ENCODE results near the gene APRT.
A peak's percentile ranks its signal among the peaks of the same experiment; 100 is the strongest.

The APRT gene

GRCh38 chr16:88810166-88810911 lies 1.4 kb downstream of the APRT start:
- Histone ChIP-seq H3K27me3 (ENCODE audit: insufficient read depth, low read length, poor library complexity) (no peaks in the 10 kb centered on the region), H3K18ac (ENCODE audit: low read length) (no peak overlapping the region), H3K4ac (ENCODE audit: low read depth, low read length) (no peak overlapping the region), H3K9ac (ENCODE audit: low read length) (peak overlapping the region; percentile 97), H3K23ac (ENCODE audit: low read length) (no peak overlapping the region), H2AK5ac (ENCODE audit: low read length) (no peak overlapping the region), H2BK15ac (replicated peaks; ENCODE audit: low read depth) (no peak overlapping the region), H4K8ac (ENCODE audit: low read depth, low read length) (no peak overlapping the region), H3K36me3 (ENCODE audit: control insufficient read depth, insufficient read depth, low read length) (peaks cover 20% of the 10 kb centered on the region), H2BK5ac (ENCODE audit: low read length) (no peak overlapping the region), H3K27ac (ENCODE audit: low read depth, low read length) (no peak overlapping the region), H4K5ac (ENCODE audit: low read length) (no peak overlapping the region), H3K79me1 (ENCODE audit: low read length) (peaks cover 7% of the 10 kb centered on the region), H3K56ac (ENCODE audit: low read length) (peak overlapping the region; percentile 97), H2BK120ac (ENCODE audit: low read depth, low read length) (no peak overlapping the region), H3K4me3 (ENCODE audit: low read length) (peak overlapping the region; percentile 90), H3K79me2 (ENCODE audit: control insufficient read depth, insufficient read depth, low read length) (peaks cover 19% of the 10 kb centered on the region), H3K4me2 (ENCODE audit: low read length) (peak overlapping the region; percentile 98), H3K4me1 (ENCODE audit: control insufficient read depth, low read depth, low read length) (no peaks in the 10 kb centered on the region)
- peak; percentile 71 for DNase-seq
- WGBS (ENCODE audit: extremely low coverage, insufficient coverage, low lambda C conversion rate) = no CpG with 5 or more reads among the region's 12 CpGs

- Histone ChIP-seq H3K9ac (ENCODE audit: low read length) (peak overlapping the region; percentile 97), H3K36me3 (ENCODE audit: control insufficient read depth, insufficient read depth, low read length) (peaks cover 20% of the 10 kb centered on the region), H3K27ac (ENCODE audit: low read depth, low read length) (no peak overlapping the region), H2AK5ac (ENCODE audit: low read length) (no peak overlapping the region), H3K4me3 (ENCODE audit: low read length) (no peak overlapping the region), H3K18ac (ENCODE audit: low read length) (no peak overlapping the region), H2BK15ac (replicated peaks; ENCODE audit: low read depth) (no peak overlapping the region), H3K79me1 (ENCODE audit: low read length) (peaks cover 11% of the 10 kb centered on the region), H3K23ac (ENCODE audit: low read length) (no peak overlapping the region), H3K4me2 (ENCODE audit: low read length) (no peak overlapping the region), H2BK5ac (ENCODE audit: low read length) (no peak overlapping the region), H3K27me3 (ENCODE audit: insufficient read depth, low read length, poor library complexity) (no peaks in the 10 kb centered on the region), H3K4me1 (ENCODE audit: control insufficient read depth, low read depth, low read length) (no peaks in the 10 kb centered on the region), H4K5ac (ENCODE audit: low read length) (no peak overlapping the region), H3K79me2 (ENCODE audit: control insufficient read depth, insufficient read depth, low read length) (peaks cover 24% of the 10 kb centered on the region), H4K8ac (ENCODE audit: low read depth, low read length) (no peak overlapping the region), H3K4ac (ENCODE audit: low read depth, low read length) (no peak overlapping the region), H2BK120ac (ENCODE audit: low read depth, low read length) (no peak overlapping the region), H3K56ac (ENCODE audit: low read length) (no peak overlapping the region)
- no CpG with 5 or more reads among the region's 10 CpGs for WGBS (ENCODE audit: extremely low coverage, insufficient coverage, low lambda C conversion rate)
- DNase-seq = no peak
Observed at GRCh38 chr16:88809676-88810165, 2.0 kb downstream of the APRT start.

GRCh38 chr16:88809068-88809675 lies 2.6 kb downstream of the APRT start:
- WGBS (ENCODE audit: extremely low coverage, insufficient coverage, low lambda C conversion rate) = no CpG with 5 or more reads among the region's 10 CpGs
- no peak overlapping the region for H3K56ac ChIP-seq (ENCODE audit: low read length)
- H3K27me3 ChIP-seq (ENCODE audit: insufficient read depth, low read length, poor library complexity) = no peaks in the 10 kb centered on the region
- no peak overlapping the region for H2BK15ac ChIP-seq (replicated peaks; ENCODE audit: low read depth)
- H3K27ac ChIP-seq (ENCODE audit: low read depth, low read length) = no peak overlapping the region
- no peak for DNase-seq
- no peak overlapping the region for H3K4ac ChIP-seq (ENCODE audit: low read depth, low read length)
- H4K8ac ChIP-seq (ENCODE audit: low read depth, low read length) = no peak overlapping the region
- no peaks in the 10 kb centered on the region for H3K4me1 ChIP-seq (ENCODE audit: control insufficient read depth, low read depth, low read length)
- H2AK5ac ChIP-seq (ENCODE audit: low read length) = no peak overlapping the region
- no peak overlapping the region for H3K9ac ChIP-seq (ENCODE audit: low read length)
- H3K36me3 ChIP-seq (ENCODE audit: control insufficient read depth, insufficient read depth, low read length) = peaks cover 20% of the 10 kb centered on the region
- H3K23ac ChIP-seq (ENCODE audit: low read length) = no peak overlapping the region
- no peak overlapping the region for H3K4me3 ChIP-seq (ENCODE audit: low read length)
- H3K18ac ChIP-seq (ENCODE audit: low read length) = no peak overlapping the region
- H2BK5ac ChIP-seq (ENCODE audit: low read length) = no peak overlapping the region
- no peak overlapping the region for H2BK120ac ChIP-seq (ENCODE audit: low read depth, low read length)
- H3K4me2 ChIP-seq (ENCODE audit: low read length) = no peak overlapping the region
- peaks cover 29% of the 10 kb centered on the region for H3K79me2 ChIP-seq (ENCODE audit: control insufficient read depth, insufficient read depth, low read length)
- no peak overlapping the region for H4K5ac ChIP-seq (ENCODE audit: low read length)
- peaks cover 12% of the 10 kb centered on the region for H3K79me1 ChIP-seq (ENCODE audit: low read length)

- WGBS (ENCODE audit: extremely low coverage, insufficient coverage, low lambda C conversion rate) = no CpG with 5 or more reads among the region's 26 CpGs
- H3K4me1 ChIP-seq (ENCODE audit: control insufficient read depth, low read depth, low read length) = no peaks in the 10 kb centered on the region
- no peak for DNase-seq
- no peak overlapping the region for H4K8ac ChIP-seq (ENCODE audit: low read depth, low read length)
- H3K18ac ChIP-seq (ENCODE audit: low read length) = no peak overlapping the region
- H2AK5ac ChIP-seq (ENCODE audit: low read length) = no peak overlapping the region
- no peak overlapping the region for H3K27ac ChIP-seq (ENCODE audit: low read depth, low read length)
- no peak overlapping the region for H3K4me2 ChIP-seq (ENCODE audit: low read length)
- no peak overlapping the region for H2BK15ac ChIP-seq (replicated peaks; ENCODE audit: low read depth)
- no peaks in the 10 kb centered on the region for H3K27me3 ChIP-seq (ENCODE audit: insufficient read depth, low read length, poor library complexity)
- H4K5ac ChIP-seq (ENCODE audit: low read length) = no peak overlapping the region
- no peak overlapping the region for H3K9ac ChIP-seq (ENCODE audit: low read length)
- no peak overlapping the region for H2BK120ac ChIP-seq (ENCODE audit: low read depth, low read length)
- H3K36me3 ChIP-seq (ENCODE audit: control insufficient read depth, insufficient read depth, low read length) = peaks cover 20% of the 10 kb centered on the region
- no peak overlapping the region for H3K56ac ChIP-seq (ENCODE audit: low read length)
- peaks cover 31% of the 10 kb centered on the region for H3K79me2 ChIP-seq (ENCODE audit: control insufficient read depth, insufficient read depth, low read length)
- H3K4ac ChIP-seq (ENCODE audit: low read depth, low read length) = no peak overlapping the region
- peaks cover 12% of the 10 kb centered on the region for H3K79me1 ChIP-seq (ENCODE audit: low read length)
- H2BK5ac ChIP-seq (ENCODE audit: low read length) = no peak overlapping the region
- H3K23ac ChIP-seq (ENCODE audit: low read length) = no peak overlapping the region
- H3K4me3 ChIP-seq (ENCODE audit: low read length) = no peak overlapping the region
Observed at GRCh38 chr16:88807626-88808453, 3.9 kb downstream of the APRT start.

GRCh38 chr16:88807142-88807625 lies 4.5 kb downstream of the APRT start:
- Histone ChIP-seq H3K4me1 (ENCODE audit: control insufficient read depth, low read depth, low read length) (no peaks in the 10 kb centered on the region), H3K18ac (ENCODE audit: low read length) (no peak overlapping the region), H2BK120ac (ENCODE audit: low read depth, low read length) (no peak overlapping the region), H4K5ac (ENCODE audit: low read length) (no peak overlapping the region), H3K27me3 (ENCODE audit: insufficient read depth, low read length, poor library complexity) (no peaks in the 10 kb centered on the region), H3K9ac (ENCODE audit: low read length) (no peak overlapping the region), H3K36me3 (ENCODE audit: control insufficient read depth, insufficient read depth, low read length) (peaks cover 20% of the 10 kb centered on the region), H2AK5ac (ENCODE audit: low read length) (no peak overlapping the region), H3K4ac (ENCODE audit: low read depth, low read length) (no peak overlapping the region), H3K56ac (ENCODE audit: low read length) (no peak overlapping the region), H3K4me2 (ENCODE audit: low read length) (no peak overlapping the region), H3K79me2 (ENCODE audit: control insufficient read depth, insufficient read depth, low read length) (peaks cover 31% of the 10 kb centered on the region), H2BK5ac (ENCODE audit: low read length) (no peak overlapping the region), H3K79me1 (ENCODE audit: low read length) (peaks cover 12% of the 10 kb centered on the region), H2BK15ac (replicated peaks; ENCODE audit: low read depth) (no peak overlapping the region), H4K8ac (ENCODE audit: low read depth, low read length) (no peak overlapping the region), H3K23ac (ENCODE audit: low read length) (no peak overlapping the region), H3K4me3 (ENCODE audit: low read length) (no peak overlapping the region), H3K27ac (ENCODE audit: low read depth, low read length) (no peak overlapping the region)
- no peak for DNase-seq
- WGBS (ENCODE audit: extremely low coverage, insufficient coverage, low lambda C conversion rate) = no CpG with 5 or more reads among the region's 24 CpGs

All from mesendoderm (in vitro differentiated cells).